ENCODE measurements around the gene FAS. TPM values are rescaled to one million over a fixed set of nuclear protein-coding genes. Genes with fewer than 3 reads are reported as not detected.
A peak's percentile ranks its signal among the peaks of the same experiment; 100 is the strongest.
"Not testable (repeated sequence)": the region's sequence is repeated elsewhere in the genome, so short reads cannot be mapped to it uniquely, and the experiment has no call there.

The FAS gene
- total RNA-seq, 1 experiment from 2014 or later = 4.5 TPM

GRCh38 chr10:88989824-88990383 lies 694 bp upstream of the FAS start:
- in situ Hi-C loops (cut with HindIII; ENCODE audit: low sequenced_read_pairs) = no loop called here
- no peak for DNase-seq (ENCODE audit: low spot score)

- DNase-seq (ENCODE audit: low spot score) = peak; percentile 38
- in situ Hi-C loops (cut with HindIII; ENCODE audit: low sequenced_read_pairs) = no loop called here
These were observed 732 bp downstream of the FAS start for GRCh38 chr10:88991161-88991898.

- in situ Hi-C loops (cut with HindIII; ENCODE audit: low sequenced_read_pairs) = no loop called here
- DNase-seq (ENCODE audit: low spot score) = no peak
These were observed 1.3 kb downstream of the FAS start for GRCh38 chr10:88991899-88992320.

GRCh38 chr10:88992921-88993524 lies 2.4 kb downstream of the FAS start:
- in situ Hi-C loops (cut with HindIII; ENCODE audit: low sequenced_read_pairs) = no loop called here
- no peak for DNase-seq (ENCODE audit: low spot score)

- in situ Hi-C loops (cut with HindIII; ENCODE audit: low sequenced_read_pairs) = no loop called here
- DNase-seq (ENCODE audit: low spot score) = no peak
These were observed 3.4 kb downstream of the FAS start for GRCh38 chr10:88994019-88994418.

GRCh38 chr10:88995156-88995876 lies 4.7 kb downstream of the FAS start:
- in situ Hi-C loops (cut with HindIII; ENCODE audit: low sequenced_read_pairs) = no loop called here
- no peak for DNase-seq (ENCODE audit: low spot score)

GRCh38 chr10:88996927-88997326 lies 6.3 kb downstream of the FAS start:
- in situ Hi-C loops (cut with HindIII; ENCODE audit: low sequenced_read_pairs) = no loop called here
- DNase-seq (ENCODE audit: low spot score) = no peak

- no peak for DNase-seq (ENCODE audit: low spot score)
- in situ Hi-C loops (cut with HindIII; ENCODE audit: low sequenced_read_pairs) = no loop called here
These were observed 9.0 kb downstream of the FAS start for GRCh38 chr10:88999625-89000024.

- no peak for DNase-seq (ENCODE audit: low spot score)
- in situ Hi-C loops (cut with HindIII; ENCODE audit: low sequenced_read_pairs) = no loop called here
These were observed 10.6 kb downstream of the FAS start for GRCh38 chr10:89001024-89001728.

- in situ Hi-C loops (cut with HindIII; ENCODE audit: low sequenced_read_pairs) = no loop called here
- no peak for DNase-seq (ENCODE audit: low spot score)
These were observed 11.1 kb downstream of the FAS start for GRCh38 chr10:89001729-89002072.

- in situ Hi-C loops (cut with HindIII; ENCODE audit: low sequenced_read_pairs) = no loop called here
- no peak for DNase-seq (ENCODE audit: low spot score)
These were observed 11.8 kb downstream of the FAS start for GRCh38 chr10:89002226-89002978.

- in situ Hi-C loops (cut with HindIII; ENCODE audit: low sequenced_read_pairs) = no loop called here
- DNase-seq (ENCODE audit: low spot score) = no peak
These were observed 12.7 kb downstream of the FAS start for GRCh38 chr10:89003344-89003743.

GRCh38 chr10:89007129-89007893 lies 16.7 kb downstream of the FAS start:
- in situ Hi-C loops (cut with HindIII; ENCODE audit: low sequenced_read_pairs) = no loop called here
- no peak for DNase-seq (ENCODE audit: low spot score)

- DNase-seq (ENCODE audit: low spot score); in situ Hi-C loops (cut with HindIII; ENCODE audit: low sequenced_read_pairs): not testable (repeated sequence)
These were observed 28.2 kb downstream of the FAS start for GRCh38 chr10:89018700-89019346.

GRCh38 chr10:89019569-89020327 lies 29.1 kb downstream of the FAS start:
- no peak for DNase-seq (ENCODE audit: low spot score)
- in situ Hi-C loops (cut with HindIII; ENCODE audit: low sequenced_read_pairs) = no loop called here

- in situ Hi-C loops (cut with HindIII; ENCODE audit: low sequenced_read_pairs) = not testable (repeated sequence)
These were observed 30.9 kb downstream of the FAS start for GRCh38 chr10:89021526-89021925.

GRCh38 chr10:89022734-89023133 lies 32.1 kb downstream of the FAS start:
- DNase-seq (ENCODE audit: low spot score) = no peak
- in situ Hi-C loops (cut with HindIII; ENCODE audit: low sequenced_read_pairs) = no loop called here

More at GRCh38 chr10:89021526-89021925, 30.9 kb downstream of the FAS start:
- not testable (repeated sequence) for DNase-seq (ENCODE audit: low spot score)

Measured in G401 (cell line).